SK-N-SH (cell line): ENCODE results near the gene IRX3. TPM values are rescaled to one million over a fixed set of nuclear protein-coding genes. Genes with fewer than 3 reads are reported as not detected.
"Not testable (repeated sequence)": the region's sequence is repeated elsewhere in the genome, so short reads cannot be mapped to it uniquely, and the experiment has no call there.

Experiments
- CTCF ChIA-PET: fragments of 300-600, 350-600 bp; formaldehyde crosslinking; extraction: SDS; loops from one replicate; lab custom pipeline; 2021; lab: Yijun Ruan, JAX
- POLR2A ChIA-PET: fragments of 350-600 bp; sonication (Branson Sonifier 250); formaldehyde crosslinking; extraction: SDS; loops from one replicate; lab custom pipeline; 2020; ENCODE audit warnings: antibody characterized with exemption, inconsistent platforms; lab: Yijun Ruan, JAX
- DNase-seq: peaks from one replicate; pipeline ENCODE4 v3.0.0; 2012
- H2AFZ ChIP-seq: fragments of 200-600 bp; sonication (generic); 2 replicates; pipeline ENCODE4 v1.8.1; 2016; ENCODE audit warnings: antibody characterized with exemption, mild to moderate bottlenecking, low read depth
- H3F3A ChIP-seq: fragments of 200-600 bp; sonication (generic); replicated peaks from 2 replicates; pipeline ENCODE3; 2016; ENCODE audit warnings: antibody characterized with exemption, mild to moderate bottlenecking; ENCODE audit not compliant: insufficient read depth
- H3K27ac ChIP-seq, 2 experiments: fragments of 200-500 bp in 1 of 2; fragments of 200-600 bp in 1 of 2; sonication (Bioruptor generic) in 1 of 2; sonication (generic), shearing (Covaris generic) in 1 of 2; 2 replicates each; pipeline versions ENCODE4 v1.5.1 to v1.6.1; 2014 to 2016; ENCODE audit warnings: low read depth in 2 of 2, inconsistent platforms in 1 of 2, low read length in 1 of 2, mild to moderate bottlenecking in 1 of 2, mixed read lengths in 1 of 2
- H3K27me3 ChIP-seq: fragments of 200-600 bp; sonication (generic), shearing (Covaris generic); 2 replicates; pipeline ENCODE4 v1.6.1; 2016; ENCODE audit warnings: mixed run types; ENCODE audit not compliant: insufficient read depth
- H3K36me3 ChIP-seq, 2 experiments: fragments of 200-500 bp in 1 of 2; fragments of 200-600 bp in 1 of 2; sonication (Bioruptor generic) in 1 of 2; sonication (generic) in 1 of 2; replicated peaks in 1 of 2; 2 replicates each; pipeline versions ENCODE3 to v1.5.1; 2014 to 2016; ENCODE audit warnings: low read length in 1 of 2, mild to moderate bottlenecking in 1 of 2; ENCODE audit not compliant: insufficient read depth in 2 of 2, control insufficient read depth in 1 of 2
- H3K4me1 ChIP-seq, 2 experiments: fragments of 200-500 bp in 1 of 2; fragments of 200-600 bp in 1 of 2; sonication (Bioruptor generic) in 1 of 2; sonication (generic), shearing (Covaris generic) in 1 of 2; 2 replicates each; pipeline versions ENCODE4 v1.5.1 to v1.6.1; 2014 to 2016; ENCODE audit warnings: low read depth in 1 of 2, low read length in 1 of 2, mixed run types in 1 of 2; ENCODE audit not compliant: insufficient read depth in 2 of 2, control insufficient read depth in 1 of 2
- H3K4me2 ChIP-seq: fragments of 200-600 bp; sonication (generic), shearing (Covaris generic); 2 replicates; pipeline ENCODE4 v1.6.1; 2017; ENCODE audit warnings: mixed run types
- H3K4me3 ChIP-seq, 2 experiments: fragments of 200-500 bp in 1 of 2; fragments of 200-600 bp in 1 of 2; sonication (Bioruptor generic) in 1 of 2; sonication (generic), shearing (Covaris generic) in 1 of 2; 2 replicates each; pipeline versions ENCODE4 v1.5.1 to v1.8.1; 2014 to 2016; ENCODE audit warnings: low read depth in 2 of 2, inconsistent platforms in 1 of 2, low read length in 1 of 2, mild to moderate bottlenecking in 1 of 2, mixed read lengths in 1 of 2, moderate library complexity in 1 of 2
- H3K79me2 ChIP-seq: fragments of 200-600 bp; sonication (generic); 2 replicates; pipeline ENCODE4 v1.8.1; 2017; ENCODE audit warnings: mild to moderate bottlenecking; ENCODE audit not compliant: insufficient read depth
- H3K9ac ChIP-seq: fragments of 200-600 bp; sonication (generic); 2 replicates; pipeline ENCODE4 v1.6.1; 2017; ENCODE audit warnings: mixed run types
- H3K9me2 ChIP-seq: fragments of 200-600 bp; sonication (generic); 2 replicates; pipeline ENCODE4 v1.6.1; 2017; ENCODE audit warnings: mixed run types
- H3K9me3 ChIP-seq: fragments of 200-600 bp; sonication (generic); 2 replicates; pipeline ENCODE4 v1.6.1; 2017; ENCODE audit warnings: mixed run types, mild to moderate bottlenecking, moderate library complexity
- H4K20me1 ChIP-seq: fragments of 200-600 bp; sonication (generic); 2 replicates; pipeline ENCODE4 v1.6.1; 2017; ENCODE audit warnings: mild to moderate bottlenecking, mixed run types; ENCODE audit not compliant: insufficient read depth
- EZH2phosphoT487 ChIP-seq: fragments of 200-600 bp; sonication (generic); IDR thresholded peaks from 2 replicates; pipeline ENCODE4 v1.6.1; 2017; ENCODE audit warnings: low read depth, mixed run types, mild to moderate bottlenecking, antibody characterized with exemption, moderate library complexity, borderline replicate concordance
- JUND ChIP-seq: IDR thresholded peaks from 2 replicates; pipeline ENCODE4 v1.4.0; 2012
- NFIC ChIP-seq: IDR thresholded peaks from 2 replicates; pipeline ENCODE4 v1.4.0; 2012; ENCODE audit warnings: borderline replicate concordance
- RAD21 ChIP-seq: IDR thresholded peaks from 2 replicates; pipeline ENCODE4 v1.6.1; 2012; ENCODE audit warnings: mild to moderate bottlenecking, low read length
- RCOR1 ChIP-seq: fragments of 150-350 bp; IDR thresholded peaks from 2 replicates; pipeline ENCODE4 v1.6.1; 2017; ENCODE audit warnings: antibody characterized with exemption, low read length
- RXRA ChIP-seq: IDR thresholded peaks from 2 replicates; pipeline ENCODE4 v1.4.0; 2012; ENCODE audit warnings: low read depth, mild to moderate bottlenecking, borderline replicate concordance
- WGBS: methylation state at CpG from one replicate; pipeline ENCODE4 v1.1.6; 2017; ENCODE audit warnings: low lambda C conversion rate; 5-methylcytosine and 5-hydroxymethylcytosine counted together
- polyA plus RNA-seq, 3 experiments: library from polyadenylated mRNA; depleted of rRNA; stranded (reverse); fragments of >200 nt; gene quantifications; 2 replicates each; pipeline ENCODE4 v1.2.3, GENCODE V29; 2012
- TF ChIP-seq, protein P1 (sequence below): IDR thresholded peaks from 2 replicates; pipeline ENCODE4 v1.6.1; 2012; ENCODE audit warnings: mild to moderate bottlenecking, low read depth, low read length, moderate library complexity
- TF ChIP-seq, protein P2 (sequence below): fragments of 150-350 bp; IDR thresholded peaks from 2 replicates; pipeline ENCODE4 v1.6.1; 2016; ENCODE audit warnings: mild to moderate bottlenecking, low read depth, low read length

Gene IRX3
- polyA plus RNA-seq, 1 of the 3 experiments (the other 2 are of a cell fraction): 7.1 TPM

DNA sequence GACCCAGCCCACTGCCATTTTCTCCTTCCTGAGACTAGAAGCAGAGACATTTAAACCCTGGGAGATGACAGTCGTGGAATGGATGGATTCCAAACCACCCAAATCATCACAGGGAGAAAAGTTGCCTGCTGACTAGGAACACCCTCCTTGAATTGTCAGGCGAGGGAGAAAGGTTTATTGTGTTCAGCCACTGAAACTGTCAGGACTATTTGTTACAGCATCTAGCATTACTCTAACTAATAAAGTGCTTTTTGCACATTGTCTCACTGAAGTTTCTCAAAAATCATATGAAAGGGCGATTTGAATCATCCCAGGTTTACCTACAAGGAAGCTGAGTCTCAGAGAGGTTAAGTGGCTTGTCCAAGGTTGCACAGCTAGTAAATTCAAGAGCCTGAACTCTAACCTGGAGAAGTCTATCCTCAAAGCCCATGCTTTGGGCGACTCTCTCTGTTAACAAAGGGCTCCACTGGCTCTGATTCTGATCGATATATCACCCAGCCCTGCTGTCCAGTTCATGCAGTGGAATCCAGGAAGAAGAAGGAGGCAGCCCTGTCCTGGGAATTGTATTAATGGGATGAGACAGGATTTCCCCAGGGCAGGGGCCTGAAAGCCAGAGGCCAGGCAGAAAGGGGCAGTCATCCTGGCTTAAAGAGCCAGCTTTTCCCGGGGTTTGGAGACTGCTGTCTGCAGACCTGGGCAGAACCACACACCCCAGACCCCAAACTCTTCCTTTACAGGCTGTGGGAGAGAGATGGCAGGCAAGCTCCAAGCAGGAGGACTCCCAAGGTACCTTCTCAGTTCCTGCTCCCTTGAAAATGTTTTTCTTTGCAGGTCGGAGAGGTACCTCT, 37.5 kb downstream of the IRX3 start (continued):
- TF ChIP-seq, protein P1, sequence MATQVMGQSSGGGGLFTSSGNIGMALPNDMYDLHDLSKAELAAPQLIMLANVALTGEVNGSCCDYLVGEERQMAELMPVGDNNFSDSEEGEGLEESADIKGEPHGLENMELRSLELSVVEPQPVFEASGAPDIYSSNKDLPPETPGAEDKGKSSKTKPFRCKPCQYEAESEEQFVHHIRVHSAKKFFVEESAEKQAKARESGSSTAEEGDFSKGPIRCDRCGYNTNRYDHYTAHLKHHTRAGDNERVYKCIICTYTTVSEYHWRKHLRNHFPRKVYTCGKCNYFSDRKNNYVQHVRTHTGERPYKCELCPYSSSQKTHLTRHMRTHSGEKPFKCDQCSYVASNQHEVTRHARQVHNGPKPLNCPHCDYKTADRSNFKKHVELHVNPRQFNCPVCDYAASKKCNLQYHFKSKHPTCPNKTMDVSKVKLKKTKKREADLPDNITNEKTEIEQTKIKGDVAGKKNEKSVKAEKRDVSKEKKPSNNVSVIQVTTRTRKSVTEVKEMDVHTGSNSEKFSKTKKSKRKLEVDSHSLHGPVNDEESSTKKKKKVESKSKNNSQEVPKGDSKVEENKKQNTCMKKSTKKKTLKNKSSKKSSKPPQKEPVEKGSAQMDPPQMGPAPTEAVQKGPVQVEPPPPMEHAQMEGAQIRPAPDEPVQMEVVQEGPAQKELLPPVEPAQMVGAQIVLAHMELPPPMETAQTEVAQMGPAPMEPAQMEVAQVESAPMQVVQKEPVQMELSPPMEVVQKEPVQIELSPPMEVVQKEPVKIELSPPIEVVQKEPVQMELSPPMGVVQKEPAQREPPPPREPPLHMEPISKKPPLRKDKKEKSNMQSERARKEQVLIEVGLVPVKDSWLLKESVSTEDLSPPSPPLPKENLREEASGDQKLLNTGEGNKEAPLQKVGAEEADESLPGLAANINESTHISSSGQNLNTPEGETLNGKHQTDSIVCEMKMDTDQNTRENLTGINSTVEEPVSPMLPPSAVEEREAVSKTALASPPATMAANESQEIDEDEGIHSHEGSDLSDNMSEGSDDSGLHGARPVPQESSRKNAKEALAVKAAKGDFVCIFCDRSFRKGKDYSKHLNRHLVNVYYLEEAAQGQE: no peak

DNA sequence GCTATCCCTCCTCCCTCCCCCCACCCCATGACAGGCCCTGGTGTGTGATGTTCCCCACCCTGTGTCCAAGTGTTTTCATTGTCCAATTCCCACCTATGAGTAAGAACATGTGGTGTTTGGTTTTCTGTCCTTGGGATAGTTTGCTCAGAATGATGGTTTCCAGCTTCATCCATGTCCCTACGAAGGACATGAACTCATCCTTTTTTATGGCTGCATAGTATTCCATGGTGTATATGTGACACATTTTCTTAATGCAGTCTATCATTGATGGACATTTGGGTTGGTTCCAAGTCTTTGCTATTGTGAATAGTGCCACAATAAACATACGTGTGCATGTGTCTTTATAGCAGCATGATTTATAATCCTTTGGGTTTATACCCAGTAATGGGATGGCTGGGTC, 38.9 kb downstream of the IRX3 start:
- H3K4me1 ChIP-seq, H3K4me3 ChIP-seq, H3K9me3 ChIP-seq, H4K20me1 ChIP-seq, H3K27ac ChIP-seq, H3K9me2 ChIP-seq, H3K9ac ChIP-seq, POLR2A ChIA-PET, H2AFZ ChIP-seq, DNase-seq, H3K27me3 ChIP-seq, H3F3A ChIP-seq, H3K4me2 ChIP-seq, H3K79me2 ChIP-seq, H3K36me3 ChIP-seq: not testable (repeated sequence)
- WGBS: 64% methylated on average over 2 of the region's 2 CpGs
- CTCF ChIA-PET: interaction anchor here (1.0 to 1.2 kb wide), 2 partner anchors 55 to 1053 kb away, joined by 3 read pairs; no protein-coding TSS in a partner anchor

DNA sequence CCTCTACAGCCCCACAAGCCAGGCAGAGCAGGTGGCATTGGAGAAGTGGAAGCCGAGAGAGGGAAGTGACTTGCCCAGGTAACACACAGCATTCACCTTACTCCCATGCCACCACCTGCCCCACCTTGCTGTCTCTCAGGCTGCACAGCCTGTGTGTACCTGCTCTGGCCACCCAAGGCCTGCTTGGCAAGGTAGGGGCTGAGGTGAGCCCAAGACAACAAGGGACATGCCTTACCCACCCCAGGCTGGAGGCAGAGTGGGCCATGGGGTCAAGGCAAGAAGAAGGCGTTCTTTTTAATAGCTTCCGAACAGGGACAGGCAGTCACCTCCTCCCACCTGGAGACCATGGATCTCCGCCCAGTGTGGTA, 40.1 kb downstream of the IRX3 start:
- H3K4me2 ChIP-seq: no peak overlapping the region
- H3K4me1 ChIP-seq: peaks cover 0 to 7% of the 10 kb centered on the region in 2 experiments; a peak in 1 of 4 replicates
- CTCF ChIA-PET: interaction anchor here (1.0 to 1.2 kb wide), 2 partner anchors 54 to 1051 kb away, joined by 3 read pairs; no protein-coding TSS in a partner anchor
- TF ChIP-seq RAD21: no peak
- no peak for TF ChIP-seq NFIC
- no peak for TF ChIP-seq JUND
- no peak for TF ChIP-seq RXRA
- no peak for TF ChIP-seq RCOR1
- TF ChIP-seq, protein P1: no peak
- no peak for TF ChIP-seq EZH2phosphoT487
- TF ChIP-seq, protein P2, sequence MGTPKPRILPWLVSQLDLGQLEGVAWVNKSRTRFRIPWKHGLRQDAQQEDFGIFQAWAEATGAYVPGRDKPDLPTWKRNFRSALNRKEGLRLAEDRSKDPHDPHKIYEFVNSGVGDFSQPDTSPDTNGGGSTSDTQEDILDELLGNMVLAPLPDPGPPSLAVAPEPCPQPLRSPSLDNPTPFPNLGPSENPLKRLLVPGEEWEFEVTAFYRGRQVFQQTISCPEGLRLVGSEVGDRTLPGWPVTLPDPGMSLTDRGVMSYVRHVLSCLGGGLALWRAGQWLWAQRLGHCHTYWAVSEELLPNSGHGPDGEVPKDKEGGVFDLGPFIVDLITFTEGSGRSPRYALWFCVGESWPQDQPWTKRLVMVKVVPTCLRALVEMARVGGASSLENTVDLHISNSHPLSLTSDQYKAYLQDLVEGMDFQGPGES: no peak
- TF ChIP-seq, all 33 proteins: peak for 0
- no peak overlapping the region for H3K9ac ChIP-seq
- H3K36me3 ChIP-seq: no peaks in the 10 kb centered on the region
- H3K9me2 ChIP-seq: no peaks in the 10 kb centered on the region
- no peak overlapping the region for H3K27ac ChIP-seq
- H4K20me1 ChIP-seq: no peaks in the 10 kb centered on the region
- POLR2A ChIA-PET: no interaction called here
- DNase-seq: no peak
- H3K27me3 ChIP-seq: no peaks in the 10 kb centered on the region; the same call in 1 of the 2 replicates
- no peak overlapping the region for H2AFZ ChIP-seq
- H3K79me2 ChIP-seq: no peaks in the 10 kb centered on the region
- no peak overlapping the region for H3K4me3 ChIP-seq
- 81% methylated on average over 4 of the region's 4 CpGs for WGBS
- no peaks in the 10 kb centered on the region for H3K9me3 ChIP-seq
- H3F3A ChIP-seq: no peaks in the 10 kb centered on the region
